BLaER1 treated with 17β-estradiol and CSF1 and Interleukin-3, amounts not matched to agents 10 nM and 100 nM (cell line): ENCODE data around the gene FARP1.
A peak's percentile ranks its signal among the peaks of the same experiment; 100 is the strongest.

ENCODE experiments used
- H3K27ac ChIP-seq, 11 experiments: shearing (Covaris generic); formaldehyde crosslinking; 2 replicates each; pipeline ENCODE4 v1.8.1; 2022
- H3K27me3 ChIP-seq, 11 experiments: shearing (Covaris generic); formaldehyde crosslinking; 2 replicates each; pipeline ENCODE4 v1.8.1; 2022
- H3K36me3 ChIP-seq, 11 experiments: shearing (Covaris generic); formaldehyde crosslinking; 2 replicates each; pipeline ENCODE4 v1.8.1; 2022
- H3K4me1 ChIP-seq, 10 experiments: shearing (Covaris generic); formaldehyde crosslinking; 2 replicates each; pipeline ENCODE4 v1.8.1; 2022
- H3K4me2 ChIP-seq, 11 experiments: shearing (Covaris generic); formaldehyde crosslinking; 2 replicates each; pipeline ENCODE4 v1.8.1; 2022
- H3K4me3 ChIP-seq, 10 experiments: shearing (Covaris generic); formaldehyde crosslinking; 2 replicates each; pipeline ENCODE4 v1.8.1; 2022
- H3K9ac ChIP-seq, 11 experiments: shearing (Covaris generic); formaldehyde crosslinking; 2 replicates each; pipeline ENCODE4 v1.8.1; 2022
- H3K9me3 ChIP-seq, 11 experiments: shearing (Covaris generic); formaldehyde crosslinking; replicated peaks in 1 of 11; 2 replicates each; pipeline ENCODE4 v1.8.1; 2022
- H4K20me1 ChIP-seq, 11 experiments: shearing (Covaris generic); formaldehyde crosslinking; 2 replicates each; pipeline ENCODE4 v1.8.1; 2022
- Cebpa-rat ChIP-seq, 11 experiments: shearing (Covaris generic); IDR thresholded peaks; 2 replicates each; pipeline ENCODE4 v1.8.1; 2022

FARP1 gene

DNA sequence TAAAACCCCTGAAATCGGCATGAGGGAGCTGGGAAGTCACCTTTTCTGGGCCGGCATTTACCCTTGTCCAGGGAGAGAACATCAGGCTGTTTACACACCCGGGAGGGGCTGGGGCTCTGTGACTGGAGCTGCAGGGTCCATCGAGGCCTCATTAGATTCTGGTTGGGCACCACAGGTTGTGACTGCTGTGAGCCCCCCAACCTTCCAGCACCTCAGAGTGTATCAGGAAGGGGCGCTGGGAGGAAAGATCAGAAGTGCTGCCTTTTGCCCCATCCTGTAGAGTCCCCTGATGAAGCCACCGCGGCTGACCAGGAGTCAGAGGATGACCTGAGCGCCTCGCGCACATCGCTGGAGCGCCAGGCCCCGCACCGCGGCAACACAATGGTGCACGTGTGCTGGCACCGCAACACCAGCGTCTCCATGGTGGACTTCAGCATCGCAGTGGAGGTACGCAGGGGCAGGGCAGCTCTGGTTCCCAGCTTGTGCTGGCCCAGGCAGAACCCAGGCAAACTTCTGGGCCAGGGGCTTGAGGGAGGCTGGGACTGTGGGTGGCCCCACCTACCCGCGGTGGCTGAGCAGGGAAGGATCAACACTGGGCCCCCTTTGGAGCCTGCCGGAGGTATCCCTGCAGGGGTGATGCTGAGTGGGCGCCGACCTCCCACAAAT is 297.6 kb downstream of the FARP1 start:
- H3K4me1 ChIP-seq = peaks cover 2 to 45% (median 18%) of the 10 kb centered on the region in 10 experiments; a peak in 18 of 20 replicates
- no peak overlapping the region for H3K4me3 ChIP-seq
- no peak for TF ChIP-seq Cebpa-rat (IDR thresholded peaks at IDR 0.05)
- H3K27ac ChIP-seq = no peak overlapping the region
- H3K9ac ChIP-seq = no peak overlapping the region
- H3K9me3 ChIP-seq = no peaks in the 10 kb centered on the region
- H3K36me3 ChIP-seq = peaks cover 0 to 77% (median 12%) of the 10 kb centered on the region in 11 experiments; a peak in 12 of 22 replicates
- no peaks in the 10 kb centered on the region for H3K27me3 ChIP-seq
- peaks cover 14 to 70% (median 29%) of the 10 kb centered on the region in 11 experiments; a peak in 19 of 22 replicates for H4K20me1 ChIP-seq
- peak overlapping the region in 2 of 11 experiments; percentile 1 to 10; a peak in 1 of 22 replicates for H3K4me2 ChIP-seq

DNA sequence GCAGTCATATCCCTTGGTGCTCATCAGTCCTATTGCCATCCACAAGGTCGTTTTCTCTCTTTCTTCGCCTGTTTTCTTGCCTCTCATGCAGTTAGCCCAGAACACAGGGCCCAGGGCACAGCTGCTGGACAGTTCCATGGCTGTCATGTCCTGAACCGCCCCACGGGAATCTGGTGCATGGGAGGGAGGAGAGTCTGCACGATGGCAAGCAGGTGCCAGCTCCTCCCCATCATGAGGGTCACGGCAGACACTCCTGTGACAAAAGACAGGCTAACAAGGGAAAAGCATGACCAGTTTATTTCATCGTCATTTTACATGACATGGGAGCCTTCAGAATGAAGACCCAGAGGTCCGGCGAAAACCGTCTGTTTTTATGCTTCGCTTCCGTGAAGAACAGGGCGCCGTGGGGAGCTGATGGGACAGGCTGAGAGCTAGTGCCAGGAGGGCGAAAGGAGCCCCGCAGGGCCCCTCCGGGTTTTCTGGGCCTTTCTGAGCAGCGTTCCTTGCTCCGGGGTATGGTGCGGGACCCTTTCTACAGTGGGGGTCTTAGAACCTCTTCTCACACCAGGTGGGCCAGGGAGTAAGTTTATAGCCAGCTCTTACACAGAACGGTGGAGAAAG is 298.3 kb downstream of the FARP1 start:
- TF ChIP-seq Cebpa-rat (IDR thresholded peaks at IDR 0.05) = no peak
- peak overlapping the region in 4 of 11 experiments; percentile 1 to 28 (median 19); a peak in 2 of 22 replicates for H3K4me2 ChIP-seq

DNA sequence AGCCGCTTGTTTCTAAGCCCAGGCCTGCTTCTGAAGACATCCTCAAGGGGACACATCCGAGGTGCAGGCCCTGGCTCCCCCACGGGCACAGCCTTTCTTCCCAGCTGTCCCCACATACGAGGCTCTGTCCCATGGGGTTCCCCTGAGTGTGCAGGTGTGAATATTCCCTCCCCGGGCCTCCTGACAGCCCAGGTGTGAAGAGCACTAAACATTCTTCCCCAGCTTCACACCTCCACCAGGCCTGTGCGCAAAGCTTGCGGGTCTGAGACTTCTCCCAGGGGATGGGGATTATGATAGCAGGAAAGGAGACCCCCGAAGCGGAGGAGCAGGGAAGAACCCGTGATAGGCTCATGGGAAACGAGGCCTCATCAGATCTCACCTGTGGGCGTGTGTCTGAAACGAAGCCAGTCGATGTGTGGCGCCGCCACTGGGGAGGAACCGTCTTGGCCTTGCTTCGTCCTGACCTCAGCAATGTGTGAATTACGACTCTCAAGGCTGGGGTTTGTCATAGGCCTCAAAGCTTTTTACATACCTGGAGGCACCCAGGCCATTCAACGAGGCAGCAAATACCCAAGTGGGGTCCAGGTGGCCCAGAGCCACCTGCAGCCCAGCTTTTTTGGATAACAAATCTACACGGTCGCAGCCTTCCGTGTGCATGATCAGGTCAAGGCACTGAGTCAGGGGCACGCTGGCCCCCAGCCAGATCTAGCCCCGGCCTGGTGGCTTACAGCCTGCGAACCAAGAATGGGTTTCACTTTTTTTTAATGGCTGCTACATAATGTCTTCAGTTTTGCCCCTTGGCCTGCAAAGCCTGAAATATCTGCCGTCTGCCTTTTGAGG is 299.7 kb downstream of the FARP1 start:
- Histone ChIP-seq H3K4me1 (peaks cover 3 to 46% (median 25%) of the 10 kb centered on the region in 10 experiments; a peak in 18 of 20 replicates), H3K4me3 (no peak overlapping the region), H3K9ac (no peak overlapping the region), H3K27ac (no peak overlapping the region), H3K4me2 (no peak overlapping the region), H4K20me1 (peaks cover 35 to 81% (median 50%) of the 10 kb centered on the region in 11 experiments; a peak in 21 of 22 replicates), H3K36me3 (peaks cover 0 to 75% (median 25%) of the 10 kb centered on the region in 11 experiments; a peak in 13 of 22 replicates), H3K27me3 (no peaks in the 10 kb centered on the region), H3K9me3 (no peaks in the 10 kb centered on the region)
- TF ChIP-seq Cebpa-rat (IDR thresholded peaks at IDR 0.05) = no peak

More for the DNA sequence above, 298.3 kb downstream of the FARP1 start:
- Histone ChIP-seq H3K27ac (no peak overlapping the region), H3K4me1 (peaks cover 3 to 50% (median 24%) of the 10 kb centered on the region in 10 experiments; a peak in 18 of 20 replicates), H3K36me3 (peaks cover 0 to 75% (median 13%) of the 10 kb centered on the region in 11 experiments; a peak in 11 of 22 replicates), H4K20me1 (peaks cover 21 to 76% (median 36%) of the 10 kb centered on the region in 11 experiments; a peak in 20 of 22 replicates), H3K9me3 (no peaks in the 10 kb centered on the region), H3K9ac (no peak overlapping the region), H3K27me3 (no peaks in the 10 kb centered on the region), H3K4me3 (no peak overlapping the region)

DNA sequence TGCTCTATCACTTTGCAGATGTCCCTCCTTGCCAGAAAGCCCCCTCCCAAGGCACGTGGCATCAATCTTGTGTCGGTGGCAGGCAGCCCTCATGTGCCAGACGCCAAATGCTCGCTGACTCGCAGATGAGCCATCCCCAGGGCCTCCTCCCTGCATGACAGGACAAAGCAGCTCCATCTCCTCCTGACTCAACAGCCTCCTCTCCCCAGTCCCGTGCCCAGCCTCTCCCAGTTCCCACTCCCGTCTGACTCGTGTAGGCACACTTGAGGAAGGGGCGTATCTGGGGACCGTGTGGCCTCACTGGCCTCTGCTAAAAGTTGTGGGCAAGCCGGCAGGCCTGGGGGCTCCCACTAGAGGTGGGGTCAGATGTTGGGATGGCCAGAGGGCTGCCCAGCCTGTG is 300.4 kb downstream of the FARP1 start:
- H3K4me1 ChIP-seq = peaks cover 9 to 46% (median 25%) of the 10 kb centered on the region in 10 experiments; a peak in 19 of 20 replicates
- H3K27me3 ChIP-seq = no peaks in the 10 kb centered on the region
- no peak overlapping the region for H3K9ac ChIP-seq
- no peak overlapping the region for H3K27ac ChIP-seq
- no peak overlapping the region for H3K4me3 ChIP-seq
- H3K36me3 ChIP-seq = peaks cover 0 to 74% (median 30%) of the 10 kb centered on the region in 11 experiments; a peak in 13 of 22 replicates
- TF ChIP-seq Cebpa-rat (IDR thresholded peaks at IDR 0.05) = no peak
- H3K9me3 ChIP-seq = no peaks in the 10 kb centered on the region
- H4K20me1 ChIP-seq = peaks cover 38 to 87% (median 57%) of the 10 kb centered on the region in 11 experiments; a peak in 21 of 22 replicates
- no peak overlapping the region for H3K4me2 ChIP-seq

DNA sequence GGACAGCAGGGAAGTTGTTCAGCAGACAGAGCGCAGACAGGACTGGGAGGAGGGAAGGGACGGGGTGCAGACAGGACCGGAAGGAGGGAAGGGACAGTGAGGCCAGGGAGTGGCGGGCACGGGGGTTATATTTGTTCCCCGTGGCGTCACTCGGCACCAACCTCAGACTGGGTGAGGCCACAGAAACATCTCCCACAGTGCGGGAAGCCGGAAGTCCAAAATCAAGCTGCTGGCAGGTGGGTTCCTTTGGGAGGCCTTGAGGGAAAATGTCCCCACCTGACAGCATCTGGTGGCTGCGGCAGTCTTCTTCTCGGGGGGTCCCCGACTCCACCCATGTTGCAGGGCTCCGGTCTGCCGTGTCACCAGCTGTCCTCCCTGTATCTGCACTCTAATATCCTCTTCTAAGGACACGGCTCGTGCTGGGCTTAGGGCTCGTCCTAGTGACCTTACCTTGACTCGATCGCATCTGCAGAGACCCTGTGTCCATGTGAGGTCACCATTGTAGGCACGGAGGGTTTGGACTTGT is 301.0 kb downstream of the FARP1 start:
- no peak overlapping the region for H3K27ac ChIP-seq
- peaks cover 0 to 74% (median 33%) of the 10 kb centered on the region in 11 experiments; a peak in 19 of 22 replicates for H3K36me3 ChIP-seq

DNA sequence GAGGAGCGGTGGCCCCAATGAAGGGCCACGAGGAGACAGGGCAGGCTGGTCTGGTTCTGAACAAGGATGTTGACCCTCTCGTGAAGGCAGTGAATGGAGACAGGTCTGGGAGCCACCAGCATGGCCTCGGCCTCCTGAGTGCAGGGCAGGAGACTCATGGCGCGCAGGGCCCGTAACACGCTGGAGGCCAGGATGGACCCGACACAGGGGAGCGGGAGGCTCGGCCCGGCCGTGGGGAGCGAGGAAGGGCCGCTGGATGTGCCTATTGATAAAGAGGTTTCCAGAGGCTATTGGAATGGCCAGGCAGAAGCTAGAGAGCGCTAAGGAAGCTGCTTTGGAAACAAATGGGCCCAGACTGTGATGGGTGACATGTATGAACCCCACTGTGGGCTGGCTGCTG is 301.5 kb downstream of the FARP1 start:
- H3K9me3 ChIP-seq = no peaks in the 10 kb centered on the region
- H4K20me1 ChIP-seq = peaks cover 45 to 90% (median 62%) of the 10 kb centered on the region in 11 experiments; a peak in 21 of 22 replicates
- peak overlapping the region in 1 of 11 experiments; percentile 14; a peak in 1 of 22 replicates for H3K9ac ChIP-seq
- no peak overlapping the region for H3K4me2 ChIP-seq
- no peak overlapping the region for H3K4me3 ChIP-seq
- peaks cover 17 to 47% (median 33%) of the 10 kb centered on the region in 10 experiments for H3K4me1 ChIP-seq
- TF ChIP-seq Cebpa-rat (IDR thresholded peaks at IDR 0.05) = no peak
- no peaks in the 10 kb centered on the region for H3K27me3 ChIP-seq
- H3K27ac ChIP-seq = no peak overlapping the region
- H3K36me3 ChIP-seq = peaks cover 3 to 74% (median 39%) of the 10 kb centered on the region in 11 experiments; a peak in 20 of 22 replicates

More for the DNA sequence above, 301.0 kb downstream of the FARP1 start:
- Histone ChIP-seq H3K27me3 (no peaks in the 10 kb centered on the region), H3K9me3 (no peaks in the 10 kb centered on the region), H3K4me2 (no peak overlapping the region), H3K4me1 (peaks cover 15 to 46% (median 28%) of the 10 kb centered on the region in 10 experiments), H3K9ac (no peak overlapping the region), H3K4me3 (no peak overlapping the region), H4K20me1 (peaks cover 40 to 90% (median 62%) of the 10 kb centered on the region in 11 experiments; a peak in 21 of 22 replicates)
- no peak for TF ChIP-seq Cebpa-rat (IDR thresholded peaks at IDR 0.05)

DNA sequence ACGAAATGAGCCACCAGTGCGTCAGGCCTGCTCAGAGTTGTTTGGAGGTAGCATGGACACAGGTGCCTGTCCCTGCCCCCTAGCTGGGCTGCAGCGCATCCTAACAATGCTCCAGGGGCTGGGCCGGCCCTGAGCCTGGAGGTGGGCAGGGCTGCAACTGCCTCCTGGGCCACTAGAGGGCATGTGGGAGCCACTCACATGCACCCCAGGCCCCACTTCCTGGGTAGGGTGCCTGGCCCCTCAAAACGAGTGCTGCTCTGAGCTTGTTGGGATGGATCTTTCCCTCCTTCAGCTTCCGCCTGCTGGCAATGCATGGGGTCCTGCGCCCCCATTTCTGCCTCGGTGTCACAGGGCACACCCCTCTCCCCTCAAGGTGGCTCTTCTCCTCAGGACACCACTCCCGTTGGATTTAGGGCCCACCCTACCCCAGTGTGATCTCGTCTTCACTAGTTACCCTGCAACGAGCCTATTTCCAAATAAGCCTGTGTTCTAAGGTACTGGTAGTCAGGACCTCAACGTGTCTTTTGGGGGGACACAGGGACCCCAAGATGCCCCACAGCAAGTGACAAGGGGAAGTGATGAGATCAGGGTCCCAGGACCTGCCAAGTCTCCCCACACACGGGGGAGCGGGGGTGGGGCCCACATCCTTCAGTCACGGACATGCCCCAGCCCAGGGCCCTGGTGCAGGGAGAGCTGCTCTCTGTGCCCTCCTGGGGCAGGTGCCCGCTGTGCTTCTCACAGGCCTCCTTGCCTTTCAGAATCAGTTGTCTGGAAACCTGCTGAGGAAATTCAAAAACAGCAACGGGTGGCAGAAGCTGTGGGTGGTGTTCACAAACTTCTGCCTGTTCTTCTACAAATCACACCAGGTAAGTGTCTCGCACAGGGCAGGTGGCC is 302.7 kb downstream of the FARP1 start:
- Histone ChIP-seq H3K4me2 (peak overlapping the region in 10 of 11 experiments; percentile 2 to 55 (median 36); a peak in 17 of 22 replicates), H3K36me3 (peaks cover 15 to 74% (median 35%) of the 10 kb centered on the region in 11 experiments; a peak in 21 of 22 replicates), H3K4me1 (peaks cover 17 to 59% (median 45%) of the 10 kb centered on the region in 10 experiments), H3K9ac (peak overlapping the region in 1 of 11 experiments; percentile 2; a peak in 1 of 22 replicates), H3K9me3 (no peaks in the 10 kb centered on the region), H3K27me3 (no peaks in the 10 kb centered on the region), H3K4me3 (no peak overlapping the region), H3K27ac (no peak overlapping the region), H4K20me1 (peaks cover 57 to 95% (median 73%) of the 10 kb centered on the region in 11 experiments; a peak in 21 of 22 replicates)
- no peak for TF ChIP-seq Cebpa-rat (IDR thresholded peaks at IDR 0.05)
